Lung (tissue), 12 donors: ENCODE measurements around the gene ADAMTS12. TPM values are rescaled to one million over a fixed set of nuclear protein-coding genes. Genes with fewer than 3 reads are reported as not detected.

Experiments used
- ATAC-seq: fragments of 200-7000 bp; cut with Tn5 transposase; one replicate; pipeline ENCODE4 v1.9.1; 2020; ENCODE audit warnings: moderate number of reproducible peaks; ENCODE audit not compliant: insufficient read depth, low FRiP score
- DNase-seq, 3 donors: peaks; one replicate each; pipeline ENCODE4 v3.0.0-alpha.2; 2013 to 2017
- H3K27ac ChIP-seq, 2 donors: one replicate each; pipeline ENCODE4 v1.5.1; 2013; ENCODE audit warnings: mild to moderate bottlenecking in 2 of 2, moderate library complexity in 2 of 2, control low read depth in 1 of 2, inconsistent platforms in 1 of 2, low read depth in 1 of 2, low read length in 1 of 2
- H3K27me3 ChIP-seq, 3 donors: one replicate each; pipeline ENCODE4 v1.5.1; 2013; ENCODE audit warnings: low read length in 2 of 3; ENCODE audit not compliant: control insufficient read depth in 3 of 3, insufficient read depth in 3 of 3
- H3K36me3 ChIP-seq, 4 donors: one replicate each; pipeline ENCODE4 v1.5.1; 2013; ENCODE audit warnings: low read length in 4 of 4, mild to moderate bottlenecking in 1 of 4, moderate library complexity in 1 of 4; ENCODE audit not compliant: control insufficient read depth in 4 of 4, insufficient read depth in 4 of 4
- H3K4me1 ChIP-seq, 5 donors: one replicate each; pipeline ENCODE4 v1.5.1; 2013; ENCODE audit warnings: low read length in 5 of 5, mild to moderate bottlenecking in 2 of 5, moderate library complexity in 1 of 5; ENCODE audit not compliant: control insufficient read depth in 5 of 5, insufficient read depth in 5 of 5
- H3K4me3 ChIP-seq: one replicate; pipeline ENCODE4 v1.5.1; 2013; ENCODE audit warnings: mild to moderate bottlenecking, control low read depth, moderate library complexity
- H3K9ac ChIP-seq, 2 donors: one replicate each; pipeline ENCODE4 v1.5.1; 2013; ENCODE audit warnings: low read length in 2 of 2, control low read depth in 1 of 2; ENCODE audit not compliant: insufficient read depth in 1 of 2
- H3K9me3 ChIP-seq, 4 donors: one replicate each; pipeline ENCODE4 v1.5.1; 2013; ENCODE audit warnings: low read length in 3 of 4, mild to moderate bottlenecking in 1 of 4, moderate library complexity in 1 of 4; ENCODE audit not compliant: control insufficient read depth in 4 of 4, insufficient read depth in 3 of 4
- whole genome bisulfite sequencing, 2 donors: extraction: QIAGEN DNeasy Blood & Tissue Kit; methylation state at CpG; one replicate each; pipeline ENCODE4 v1.1.7; 2013; 5-methylcytosine and 5-hydroxymethylcytosine counted together
- polyA plus RNA-seq, 2 donors: library from polyadenylated mRNA; stranded (reverse); fragments of 200-250 nt; gene quantifications; one replicate each; pipeline ENCODE4 v1.2.1, GENCODE V29; 2013
- total RNA-seq, 2 donors: library from RNA; depleted of rRNA in 1 of 2; stranded (reverse); fragments of >200 nt in 1 of 2; gene quantifications; one replicate each; pipeline ENCODE4 v1.2.1, GENCODE V29; 2014 to 2021
- TF ChIP-seq, protein P1 (sequence below): IDR thresholded peaks from 2 replicates; pipeline ENCODE4 v1.5.1; 2012; ENCODE audit warnings: mild to moderate bottlenecking; ENCODE audit errors: control extremely low read depth, extremely low read depth
- donor health status: control.
- donor health status: control.
- donor health status: Bipolar disorder and iron deficiency.
- donor health status: healthy.
- donor health status: DM: yes; HTN: yes; CAD: no.

Gene ADAMTS12
- total and polyA plus RNA-seq, 4 donors = 1.3 to 55.1 (median 4.3) TPM

DNA sequence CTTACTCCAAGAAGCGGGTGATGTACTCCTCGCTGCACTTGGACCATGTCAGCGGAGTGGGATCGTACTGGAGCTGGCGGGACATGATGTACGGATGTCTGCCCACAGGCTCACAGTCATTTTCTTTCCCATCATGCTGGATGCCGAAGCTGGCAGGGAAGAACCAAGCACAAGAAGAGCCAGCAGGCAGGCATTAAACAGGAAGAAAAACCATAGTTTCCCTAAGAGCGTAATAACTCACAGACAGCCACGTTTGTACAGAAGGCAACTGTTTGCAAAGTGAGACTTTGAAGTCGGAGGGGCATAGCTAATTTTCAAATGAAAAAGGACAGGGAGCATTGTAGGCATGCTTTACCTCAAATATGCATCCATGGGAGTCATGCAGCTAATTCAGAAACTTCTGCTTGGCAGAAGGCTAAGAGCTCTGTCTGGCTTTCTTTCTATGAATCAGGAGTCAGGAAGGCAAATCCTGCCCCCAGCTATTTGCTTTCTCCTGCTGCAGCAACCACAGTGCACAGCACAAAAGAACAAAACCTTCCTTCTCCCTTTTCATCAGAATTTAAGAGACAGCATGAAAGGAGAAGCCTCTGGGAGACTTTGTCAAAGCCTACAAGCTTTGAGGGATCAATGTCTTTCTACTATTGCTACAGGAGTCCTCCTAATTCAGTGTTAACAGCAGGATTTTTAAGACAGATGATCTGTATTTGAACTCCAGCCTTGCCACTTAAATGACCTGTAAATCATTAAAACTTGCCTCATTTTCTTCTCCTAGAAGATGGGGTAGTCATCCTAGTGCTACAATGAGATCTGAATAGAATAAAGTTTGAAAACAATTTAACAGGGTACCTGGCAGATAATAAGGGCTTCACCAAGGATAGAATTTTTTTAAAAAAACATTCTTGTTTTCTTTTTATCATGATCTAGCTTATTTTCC, 242.0 kb downstream of the ADAMTS12 start:
- peaks cover 0 to 31% (median 15%) of the 10 kb centered on the region in 4 donors for H3K36me3 ChIP-seq
- ATAC-seq (no peak), DNase-seq (no peak)
- 83 to 85% methylated on average over 10 of the region's 10 CpGs for WGBS, 2 donors
- TF ChIP-seq, protein P1, sequence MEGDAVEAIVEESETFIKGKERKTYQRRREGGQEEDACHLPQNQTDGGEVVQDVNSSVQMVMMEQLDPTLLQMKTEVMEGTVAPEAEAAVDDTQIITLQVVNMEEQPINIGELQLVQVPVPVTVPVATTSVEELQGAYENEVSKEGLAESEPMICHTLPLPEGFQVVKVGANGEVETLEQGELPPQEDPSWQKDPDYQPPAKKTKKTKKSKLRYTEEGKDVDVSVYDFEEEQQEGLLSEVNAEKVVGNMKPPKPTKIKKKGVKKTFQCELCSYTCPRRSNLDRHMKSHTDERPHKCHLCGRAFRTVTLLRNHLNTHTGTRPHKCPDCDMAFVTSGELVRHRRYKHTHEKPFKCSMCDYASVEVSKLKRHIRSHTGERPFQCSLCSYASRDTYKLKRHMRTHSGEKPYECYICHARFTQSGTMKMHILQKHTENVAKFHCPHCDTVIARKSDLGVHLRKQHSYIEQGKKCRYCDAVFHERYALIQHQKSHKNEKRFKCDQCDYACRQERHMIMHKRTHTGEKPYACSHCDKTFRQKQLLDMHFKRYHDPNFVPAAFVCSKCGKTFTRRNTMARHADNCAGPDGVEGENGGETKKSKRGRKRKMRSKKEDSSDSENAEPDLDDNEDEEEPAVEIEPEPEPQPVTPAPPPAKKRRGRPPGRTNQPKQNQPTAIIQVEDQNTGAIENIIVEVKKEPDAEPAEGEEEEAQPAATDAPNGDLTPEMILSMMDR = no peak
- no peaks in the 10 kb centered on the region for H3K4me1 ChIP-seq
- H3K9me3 ChIP-seq = peaks cover 0 to 1% (median 0%) of the 10 kb centered on the region in 4 donors
- H3K9ac ChIP-seq = no peak overlapping the region
- H3K27me3 ChIP-seq = no peaks in the 10 kb centered on the region
- H3K27ac ChIP-seq = no peak overlapping the region
- no peak overlapping the region for H3K4me3 ChIP-seq

DNA sequence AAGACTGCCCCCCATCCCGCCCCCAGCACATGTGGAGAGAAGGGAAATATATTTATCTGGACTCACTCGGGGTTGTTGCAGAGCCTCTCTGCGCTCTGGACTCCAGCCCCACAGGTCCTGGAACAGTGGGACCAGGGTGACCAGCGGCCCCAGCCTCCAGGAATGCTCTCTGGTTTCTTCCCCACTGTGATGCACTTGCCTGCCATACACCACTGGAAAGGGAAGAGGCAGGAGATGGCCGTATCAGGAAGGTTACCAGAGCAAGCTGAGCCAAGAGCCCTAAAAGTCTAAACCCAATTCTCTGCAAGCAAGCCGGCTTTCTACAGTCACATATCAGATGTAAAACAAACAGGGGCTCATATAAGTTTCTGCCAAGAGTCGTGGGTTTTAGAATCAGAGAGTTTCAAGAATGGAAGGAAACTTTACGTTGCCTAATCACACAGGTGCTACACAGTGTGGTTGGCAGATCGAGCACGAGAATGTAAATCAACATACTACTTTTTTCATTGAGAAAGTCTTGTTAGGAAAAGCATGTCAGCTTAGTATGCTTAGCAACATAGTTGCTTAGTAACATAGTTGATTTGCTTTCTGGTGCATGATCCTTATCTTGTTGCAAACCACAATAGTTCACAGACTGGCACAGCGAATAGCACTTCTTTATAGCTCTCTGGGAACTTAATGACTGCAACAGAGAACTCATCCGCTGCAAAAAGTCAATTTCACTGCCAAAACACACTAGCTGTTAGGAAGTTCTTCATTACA, 249.9 kb downstream of the ADAMTS12 start:
- no peaks in the 10 kb centered on the region for H3K4me1 ChIP-seq
- 44 to 51% methylated on average over 12 of the region's 12 CpGs for WGBS, 2 donors
- H3K36me3 ChIP-seq = peaks cover 0 to 49% (median 12%) of the 10 kb centered on the region in 4 donors
- peaks cover 0 to 2% (median 0%) of the 10 kb centered on the region in 4 donors for H3K9me3 ChIP-seq
- no peak overlapping the region for H3K9ac ChIP-seq
- no peak overlapping the region for H3K4me3 ChIP-seq
- TF ChIP-seq, protein P1 = no peak
- DNase-seq (peak in 2 of 3 donors; percentile 32 to 45), ATAC-seq (no peak)
- H3K27ac ChIP-seq = no peak overlapping the region
- no peaks in the 10 kb centered on the region for H3K27me3 ChIP-seq

DNA sequence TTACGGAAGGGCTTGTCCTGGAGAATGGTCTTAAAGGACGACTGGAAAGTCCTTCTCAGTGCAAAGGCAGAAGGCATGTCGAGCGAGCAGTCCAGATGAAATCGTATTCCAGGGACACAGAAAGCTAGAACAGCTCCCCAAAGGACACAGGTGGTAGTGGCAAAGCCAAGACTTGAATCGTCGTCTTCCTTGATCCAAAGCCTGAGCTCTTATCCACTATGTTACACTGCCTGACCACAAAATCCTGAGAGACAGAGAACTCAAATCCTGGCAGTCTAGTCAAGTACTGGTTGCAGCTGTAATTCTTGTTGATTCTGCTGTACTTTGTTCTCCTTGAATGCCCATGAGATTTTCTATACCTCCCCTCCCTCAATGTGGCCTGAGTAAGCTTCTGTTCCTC, 252.3 kb downstream of the ADAMTS12 start:
- 85 to 86% methylated on average over 7 of the region's 7 CpGs for WGBS, 2 donors
- DNase-seq = no peak
- peaks cover 0 to 2% (median 0%) of the 10 kb centered on the region in 4 donors for H3K9me3 ChIP-seq
- H3K4me3 ChIP-seq = no peak overlapping the region
- TF ChIP-seq, protein P1 = no peak
- no peaks in the 10 kb centered on the region for H3K27me3 ChIP-seq
- no peak for ATAC-seq
- no peak overlapping the region for H3K27ac ChIP-seq
- H3K9ac ChIP-seq = no peak overlapping the region
- peaks cover 0 to 49% (median 8%) of the 10 kb centered on the region in 4 donors for H3K36me3 ChIP-seq
- H3K4me1 ChIP-seq = no peaks in the 10 kb centered on the region
